ENCODE measurements around the gene THSD4.

THSD4 gene

DNA sequence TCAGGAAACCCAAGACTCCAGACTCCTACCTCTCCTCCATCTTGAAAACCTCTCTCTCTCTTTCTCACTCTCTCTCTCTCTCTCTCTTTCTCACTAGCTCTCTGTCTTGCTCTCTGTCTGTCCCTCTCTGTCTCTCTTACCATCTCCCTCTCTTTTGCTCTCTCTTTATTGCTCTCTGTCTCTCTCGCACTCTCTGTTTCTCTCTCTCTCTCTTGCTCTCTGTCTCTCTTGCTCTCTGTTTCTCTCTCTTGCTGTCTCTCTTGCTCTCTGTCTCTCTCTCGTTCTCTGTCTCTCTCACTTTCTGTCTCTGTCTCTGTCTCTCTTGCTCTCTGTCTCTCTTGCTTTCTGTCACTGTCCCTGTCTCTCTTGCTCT, 620.1 kb downstream of the THSD4 start:
- Histone ChIP-seq H3K4me3 (ENCODE audit: low read length, poor library complexity, severe bottlenecking) (no peak overlapping the region), H3K27me3 (ENCODE audit: insufficient read depth, low read length, poor library complexity, severe bottlenecking) (peaks cover 10% of the 10 kb centered on the region), H3K9me2 (replicated peaks; ENCODE audit: low read depth, low read length) (no peaks in the 10 kb centered on the region), H3K4me2 (ENCODE audit: low read depth, low read length, poor library complexity, severe bottlenecking) (no peak overlapping the region), H3K79me2 (ENCODE audit: insufficient read depth, low read length) (no peaks in the 10 kb centered on the region), H3K9me3 (ENCODE audit: insufficient read depth, low read depth, low read length) (no peaks in the 10 kb centered on the region), H3F3A (ENCODE audit: low read depth) (no peaks in the 10 kb centered on the region), H4K20me1 (ENCODE audit: insufficient read depth, low read length, poor library complexity, severe bottlenecking) (no peaks in the 10 kb centered on the region), H3K4me1 (ENCODE audit: insufficient read depth, low read length, poor library complexity, severe bottlenecking) (no peaks in the 10 kb centered on the region), H3K36me3 (ENCODE audit: insufficient read depth, low read length) (no peaks in the 10 kb centered on the region), H3K9ac (ENCODE audit: low read depth, low read length, poor library complexity, severe bottlenecking) (no peak overlapping the region), H2AFZ (ENCODE audit: low read length) (no peak overlapping the region)
- TF ChIP-seq EZH2phosphoT487 (IDR thresholded peaks at IDR 0.05; ENCODE audit: borderline replicate concordance): no peak
- TF ChIP-seq CTCF (conservative IDR thresholded peaks at IDR 0.05; ENCODE audit: low read length): no peak

DNA sequence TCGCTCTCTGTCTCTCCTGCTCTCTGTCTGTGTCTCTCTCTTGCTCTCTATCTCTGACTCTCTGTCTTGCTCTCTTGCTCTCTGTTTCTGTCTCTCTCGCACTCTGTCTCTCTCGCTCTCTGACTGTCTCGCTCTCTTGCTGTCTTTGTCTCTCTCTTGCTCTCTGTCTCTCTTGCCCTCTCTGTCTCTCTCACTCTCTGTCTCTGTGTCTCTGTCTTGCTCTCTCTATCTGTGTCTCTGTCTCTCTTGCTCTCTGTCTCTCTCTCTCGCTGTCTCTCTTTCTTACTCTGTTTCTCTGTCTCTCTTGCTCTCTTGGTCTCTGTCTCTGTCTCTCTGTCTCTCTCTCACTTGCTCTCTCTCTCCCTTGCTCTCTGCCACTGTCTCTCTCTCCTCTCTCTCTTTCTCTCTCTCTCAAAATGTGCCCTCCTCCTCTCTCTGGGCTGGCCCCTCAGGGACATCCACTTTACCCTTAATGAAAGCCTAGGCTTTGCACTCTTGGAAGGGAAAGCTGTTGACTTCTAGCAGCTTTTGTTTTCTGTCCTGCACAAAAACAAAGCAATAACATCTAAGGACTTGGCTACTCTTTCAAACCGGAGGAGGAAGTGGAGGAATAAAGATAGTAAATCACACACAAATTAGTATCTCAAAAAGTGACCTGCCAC, 621.1 kb downstream of the THSD4 start:
- no peaks in the 10 kb centered on the region for H3K9me3 ChIP-seq (ENCODE audit: insufficient read depth, low read depth, low read length)
- no peak overlapping the region for H3K4me2 ChIP-seq (ENCODE audit: low read depth, low read length, poor library complexity, severe bottlenecking)
- H3K4me3 ChIP-seq (ENCODE audit: low read length, poor library complexity, severe bottlenecking): no peak overlapping the region
- TF ChIP-seq EZH2phosphoT487 (IDR thresholded peaks at IDR 0.05; ENCODE audit: borderline replicate concordance) (no peak), CTCF (conservative IDR thresholded peaks at IDR 0.05; ENCODE audit: low read length) (no peak)
- H3K9ac ChIP-seq (ENCODE audit: low read depth, low read length, poor library complexity, severe bottlenecking): no peak overlapping the region
- H2AFZ ChIP-seq (ENCODE audit: low read length): no peak overlapping the region; the same call in 1 of the 2 replicates
- H3K36me3 ChIP-seq (ENCODE audit: insufficient read depth, low read length): no peaks in the 10 kb centered on the region
- H3F3A ChIP-seq (ENCODE audit: low read depth): no peaks in the 10 kb centered on the region
- no peaks in the 10 kb centered on the region for H3K9me2 ChIP-seq (replicated peaks; ENCODE audit: low read depth, low read length)
- peaks cover 10% of the 10 kb centered on the region for H3K27me3 ChIP-seq (ENCODE audit: insufficient read depth, low read length, poor library complexity, severe bottlenecking)
- no peaks in the 10 kb centered on the region for H3K79me2 ChIP-seq (ENCODE audit: insufficient read depth, low read length)
- no peaks in the 10 kb centered on the region for H3K4me1 ChIP-seq (ENCODE audit: insufficient read depth, low read length, poor library complexity, severe bottlenecking)
- H4K20me1 ChIP-seq (ENCODE audit: insufficient read depth, low read length, poor library complexity, severe bottlenecking): no peaks in the 10 kb centered on the region

GRCh38 chr15:71737761-71738160, 622.5 kb downstream of the THSD4 start:
- H3K4me2 ChIP-seq (ENCODE audit: low read depth, low read length, poor library complexity, severe bottlenecking): no peak overlapping the region
- no peaks in the 10 kb centered on the region for H3K4me1 ChIP-seq (ENCODE audit: insufficient read depth, low read length, poor library complexity, severe bottlenecking)
- no peaks in the 10 kb centered on the region for H3K79me2 ChIP-seq (ENCODE audit: insufficient read depth, low read length)
- H3K4me3 ChIP-seq (ENCODE audit: low read length, poor library complexity, severe bottlenecking): no peak overlapping the region
- H4K20me1 ChIP-seq (ENCODE audit: insufficient read depth, low read length, poor library complexity, severe bottlenecking): no peaks in the 10 kb centered on the region
- no peak overlapping the region for H2AFZ ChIP-seq (ENCODE audit: low read length)
- peaks cover 10% of the 10 kb centered on the region for H3K27me3 ChIP-seq (ENCODE audit: insufficient read depth, low read length, poor library complexity, severe bottlenecking)
- H3K9me3 ChIP-seq (ENCODE audit: insufficient read depth, low read depth, low read length): no peaks in the 10 kb centered on the region
- H3F3A ChIP-seq (ENCODE audit: low read depth): no peaks in the 10 kb centered on the region
- no peak for TF ChIP-seq EZH2phosphoT487 (IDR thresholded peaks at IDR 0.05; ENCODE audit: borderline replicate concordance)
- no peak for TF ChIP-seq CTCF (conservative IDR thresholded peaks at IDR 0.05; ENCODE audit: low read length)
- no peaks in the 10 kb centered on the region for H3K9me2 ChIP-seq (replicated peaks; ENCODE audit: low read depth, low read length)
- H3K36me3 ChIP-seq (ENCODE audit: insufficient read depth, low read length): no peaks in the 10 kb centered on the region
- H3K9ac ChIP-seq (ENCODE audit: low read depth, low read length, poor library complexity, severe bottlenecking): no peak overlapping the region

All from Loucy (cell line).